Bone marrow (tissue), 2 donors: ENCODE data around the gene DTX3.
"Not testable (repeated sequence)": the region's sequence is repeated elsewhere in the genome, so short reads cannot be mapped to it uniquely, and the experiment has no call there.

ENCODE experiments used
- DNase-seq, 2 donors: peaks; one replicate each; lab custom pipeline; 2025; lab: John Stamatoyannopoulos, UW

DTX3 gene

GRCh38 chr12:57632073-57632957 lies 27.7 kb downstream of the DTX3 start:
- no peak for DNase-seq

GRCh38 chr12:57632958-57633840 lies 28.6 kb downstream of the DTX3 start, which contains the start of gene B4GALNT1:
B4GALNT1 (minus strand) TSS chr12:57633201; CDS start chr12:57632132, 1,069 bp downstream.
- DNase-seq, result peak; percentile 9 to 22

GRCh38 chr12:57636731-57637130 lies 32.1 kb downstream of the DTX3 start:
- DNase-seq, result not testable (repeated sequence)

- DNase-seq, result no peak
Observed at GRCh38 chr12:57637364-57637763, 32.7 kb downstream of the DTX3 start.

- DNase-seq, result no peak
Observed at GRCh38 chr12:57638096-57638495, 33.5 kb downstream of the DTX3 start.

GRCh38 chr12:57640175-57641042 lies 35.8 kb downstream of the DTX3 start:
- DNase-seq, result no peak

- DNase-seq, result no peak
Observed at GRCh38 chr12:57641699-57642442, 37.2 kb downstream of the DTX3 start.

GRCh38 chr12:57645990-57646658 lies 41.5 kb downstream of the DTX3 start:
- DNase-seq, result not testable (repeated sequence)

GRCh38 chr12:57646659-57647049 lies 42.0 kb downstream of the DTX3 start:
- DNase-seq, result not testable (repeated sequence)

GRCh38 chr12:57654042-57654441 lies 49.4 kb downstream of the DTX3 start:
- no peak for DNase-seq

GRCh38 chr12:57655541-57656240 lies 51.1 kb downstream of the DTX3 start:
- DNase-seq, result no peak

- DNase-seq, result not testable (repeated sequence)
Observed at GRCh38 chr12:57656408-57656807, 51.8 kb downstream of the DTX3 start.

GRCh38 chr12:57657744-57658143 lies 53.1 kb downstream of the DTX3 start:
- no peak for DNase-seq

- no peak for DNase-seq
Observed at GRCh38 chr12:57658890-57659289, 54.3 kb downstream of the DTX3 start.
